HEK293 (cell line): ENCODE measurements around the gene TANC1.

Source experiments
- CTCF ChIP-seq: fragments of 450-650 bp; formaldehyde crosslinking; IDR thresholded peaks from 2 replicates; pipeline ENCODE4 v1.5.1; 2016; ENCODE audit warnings: missing biosample characterization, missing genetic modification characterization
- GFI1B ChIP-seq: fragments of 450-650 bp; formaldehyde crosslinking; IDR thresholded peaks from 2 replicates; pipeline ENCODE4 v1.5.1; 2016; ENCODE audit warnings: missing biosample characterization, missing genetic modification characterization
- KLF9 ChIP-seq: fragments of 450-650 bp; formaldehyde crosslinking; IDR thresholded peaks from 2 replicates; pipeline ENCODE4 v1.5.1; 2016; ENCODE audit warnings: missing biosample characterization, missing genetic modification characterization, low read depth
- PATZ1 ChIP-seq: fragments of 450-650 bp; formaldehyde crosslinking; IDR thresholded peaks from 2 replicates; pipeline ENCODE4 v1.5.1; 2016; ENCODE audit warnings: missing biosample characterization, missing genetic modification characterization
- SP2 ChIP-seq: fragments of 450-650 bp; formaldehyde crosslinking; IDR thresholded peaks from 2 replicates; pipeline ENCODE4 v1.5.1; 2016; ENCODE audit warnings: missing biosample characterization, missing genetic modification characterization
- ZBTB11 ChIP-seq: fragments of 450-650 bp; formaldehyde crosslinking; conservative IDR thresholded peaks from 2 replicates; pipeline ENCODE4 v1.5.1; 2016; ENCODE audit warnings: low read depth, missing biosample characterization, missing genetic modification characterization
- ZEB2 ChIP-seq: fragments of 450-650 bp; formaldehyde crosslinking; IDR thresholded peaks from 2 replicates; pipeline ENCODE4 v1.5.1; 2016; ENCODE audit warnings: missing biosample characterization, missing genetic modification characterization
- ZNF239 ChIP-seq: fragments of 450-650 bp; formaldehyde crosslinking; IDR thresholded peaks from 2 replicates; pipeline ENCODE4 v1.5.1; 2016; ENCODE audit warnings: missing biosample characterization, missing genetic modification characterization
- ZNF324 ChIP-seq: fragments of 450-650 bp; formaldehyde crosslinking; IDR thresholded peaks from 2 replicates; pipeline ENCODE4 v1.5.1; 2016; ENCODE audit warnings: missing biosample characterization, missing genetic modification characterization
- ZNF449 ChIP-seq: fragments of 450-650 bp; formaldehyde crosslinking; IDR thresholded peaks from 2 replicates; pipeline ENCODE4 v1.5.1; 2017; ENCODE audit warnings: missing biosample characterization, mild to moderate bottlenecking, missing genetic modification characterization, moderate library complexity

GRCh38 chr2:159060518-159060917 lies 92.1 kb downstream of the TANC1 start:
- TF ChIP-seq PATZ1 (tag by site-specific recombination) = no peak
- TF ChIP-seq KLF9 = no peak
- no peak for TF ChIP-seq GFI1B (tag by site-specific recombination)
- no peak for TF ChIP-seq ZNF449 (tag by site-specific recombination)
- no peak for TF ChIP-seq ZBTB11 (tag by site-specific recombination)
- no peak for TF ChIP-seq ZNF239 (tag by site-specific recombination)
- TF ChIP-seq SP2 (tag by site-specific recombination) = no peak
- no peak for TF ChIP-seq CTCF
- TF ChIP-seq ZEB2 (tag by site-specific recombination) = no peak
- no peak for TF ChIP-seq ZNF324 (tag by site-specific recombination)
